ENCODE measurements around the gene EPS15. TPM values are rescaled to one million over a fixed set of nuclear protein-coding genes. Genes with fewer than 3 reads are reported as not detected.
"Not testable (repeated sequence)": the region's sequence is repeated elsewhere in the genome, so short reads cannot be mapped to it uniquely, and the experiment has no call there.

EPS15 gene
- total RNA-seq, 1 experiment from 2014 or later = 9.3 TPM

DNA sequence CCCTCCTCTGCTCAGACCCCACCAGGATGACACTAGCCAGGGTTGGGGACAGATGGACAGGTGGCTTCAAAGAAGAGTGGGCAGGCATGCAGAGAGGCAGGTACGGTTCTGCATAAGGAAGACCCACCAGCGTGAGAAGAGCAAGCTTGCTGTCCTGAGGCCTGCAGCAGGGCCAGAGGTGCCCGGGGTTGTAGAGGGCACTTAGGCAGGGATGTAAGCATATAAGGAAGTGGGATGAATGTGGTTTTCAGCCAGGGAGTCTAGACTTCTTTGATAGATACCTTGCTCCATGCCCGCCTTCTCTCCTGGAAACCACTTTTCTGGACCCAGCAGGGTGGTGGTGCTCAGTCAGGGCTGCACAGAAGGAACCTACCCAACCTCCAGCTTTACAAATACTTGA lies 190.1 kb downstream of the EPS15 start:
- H3K4me3 ChIP-seq = no peak overlapping the region
- no peaks in the 10 kb centered on the region for H3K27me3 ChIP-seq
- H3K9me3 ChIP-seq = no peaks in the 10 kb centered on the region
- no peaks in the 10 kb centered on the region for H3K36me3 ChIP-seq
- no peak for DNase-seq

DNA sequence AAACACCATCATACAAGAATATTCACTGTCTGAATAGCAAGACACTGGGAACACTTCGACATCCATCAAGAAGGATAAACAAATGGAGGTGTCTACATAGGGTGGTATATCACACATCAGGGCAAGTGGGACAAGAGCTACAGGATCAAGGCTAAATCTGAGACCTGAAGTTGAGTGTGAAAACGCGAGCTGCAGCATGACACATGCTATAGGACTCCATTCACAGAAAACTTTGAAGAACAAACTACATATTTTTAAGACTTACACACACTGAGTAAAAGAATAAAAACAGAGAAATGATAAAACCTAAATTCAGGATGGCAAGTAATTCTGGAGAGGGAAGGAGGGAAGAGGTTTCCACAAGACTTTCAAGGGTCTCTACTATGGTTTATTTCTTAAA lies 190.8 kb downstream of the EPS15 start:
- no peaks in the 10 kb centered on the region for H3K9me3 ChIP-seq
- no peak for DNase-seq

DNA sequence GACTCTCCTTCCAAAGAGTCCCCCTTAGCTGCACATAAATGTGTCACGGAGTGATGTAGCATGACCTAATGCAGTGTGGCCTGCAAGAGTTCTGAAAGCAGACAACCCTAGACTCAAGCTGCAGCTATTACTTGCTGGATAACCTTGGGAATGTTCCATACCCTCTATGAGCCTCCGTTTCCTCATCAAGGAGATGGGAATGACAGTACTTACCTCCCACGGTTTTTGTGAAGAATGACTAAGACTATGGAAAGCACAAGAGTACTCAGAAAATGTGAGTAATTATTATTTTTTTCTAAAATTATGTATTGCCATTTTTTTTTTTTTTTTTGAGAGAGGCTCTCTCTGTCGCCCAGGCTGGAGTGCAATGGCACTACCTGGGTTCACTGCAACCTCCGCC lies 191.7 kb downstream of the EPS15 start:
- no peak for DNase-seq
- H3K27me3 ChIP-seq = no peaks in the 10 kb centered on the region
- no peak overlapping the region for H3K4me3 ChIP-seq
- no peaks in the 10 kb centered on the region for H3K36me3 ChIP-seq
- H3K9me3 ChIP-seq = no peaks in the 10 kb centered on the region

More for the DNA sequence above, 190.8 kb downstream of the EPS15 start:
- H3K36me3 ChIP-seq = no peaks in the 10 kb centered on the region
- no peak overlapping the region for H3K4me3 ChIP-seq
- H3K27me3 ChIP-seq = no peaks in the 10 kb centered on the region

DNA sequence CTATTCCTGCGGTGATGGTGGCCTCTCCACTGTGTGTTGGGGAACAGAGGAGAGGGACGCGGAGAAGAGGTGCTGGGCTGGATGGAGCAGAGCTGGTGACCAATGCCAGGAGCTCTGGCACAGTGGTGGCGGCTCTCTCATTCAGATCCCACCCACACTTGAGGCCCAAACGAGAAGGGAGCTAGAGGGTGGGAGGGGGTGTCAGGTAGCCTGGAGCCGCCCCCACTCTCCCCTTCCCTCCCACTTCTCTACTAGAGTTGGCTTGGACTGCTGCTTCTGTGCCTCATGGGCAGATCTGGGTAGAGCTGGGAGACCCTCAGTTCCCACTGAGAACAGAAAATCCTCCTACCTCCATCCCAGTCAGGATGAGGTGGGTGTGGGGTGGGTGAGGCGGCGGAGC lies 192.2 kb downstream of the EPS15 start:
- Histone ChIP-seq H3K36me3 (no peaks in the 10 kb centered on the region), H3K4me3 (no peak overlapping the region), H3K27me3 (no peaks in the 10 kb centered on the region), H3K9me3 (no peaks in the 10 kb centered on the region)
- DNase-seq = no peak

DNA sequence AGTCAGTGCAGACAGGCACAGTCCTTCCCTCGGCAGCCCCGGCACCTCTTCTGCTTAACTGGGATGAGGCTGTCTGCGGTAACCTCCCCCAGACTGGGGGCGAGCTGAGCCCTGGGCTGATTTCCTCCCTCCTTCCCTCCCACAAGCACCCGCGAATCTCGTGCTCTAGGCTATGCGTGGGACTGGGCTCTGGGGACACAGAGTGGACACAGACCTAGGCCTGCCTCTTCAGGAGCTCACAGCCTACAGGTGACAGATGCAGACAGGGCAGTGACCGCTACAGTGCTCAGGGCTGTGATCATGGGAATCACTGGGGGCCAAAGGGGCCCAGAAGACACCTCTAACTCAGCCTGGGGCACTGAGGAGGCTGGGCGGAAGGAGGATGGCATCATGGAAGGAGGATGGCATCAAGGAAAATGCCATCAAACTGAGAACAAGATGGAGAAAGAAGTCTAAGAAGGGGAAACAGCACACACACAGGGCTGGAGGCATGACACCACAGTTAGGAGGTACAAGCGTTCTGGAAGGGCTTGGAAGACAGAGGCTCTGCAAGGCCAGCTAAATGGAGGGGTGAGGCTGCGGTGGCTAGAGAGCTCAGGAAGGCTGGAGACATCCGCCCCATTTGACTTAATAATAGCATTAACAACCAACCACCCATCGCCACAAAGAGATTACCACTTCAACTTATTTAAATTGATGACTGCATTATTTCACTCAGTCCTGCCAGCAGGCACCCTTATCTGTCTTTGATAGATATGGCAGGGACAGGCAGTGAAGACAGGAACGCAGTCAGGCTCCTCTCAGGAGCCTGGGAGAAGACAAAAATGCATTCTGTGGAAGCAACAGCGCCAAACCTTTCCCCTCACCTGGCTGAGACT lies 192.9 kb downstream of the EPS15 start:
- no peak for DNase-seq
- no peaks in the 10 kb centered on the region for H3K27me3 ChIP-seq
- H3K9me3 ChIP-seq = no peaks in the 10 kb centered on the region
- H3K36me3 ChIP-seq = no peaks in the 10 kb centered on the region
- H3K4me3 ChIP-seq = no peak overlapping the region

DNA sequence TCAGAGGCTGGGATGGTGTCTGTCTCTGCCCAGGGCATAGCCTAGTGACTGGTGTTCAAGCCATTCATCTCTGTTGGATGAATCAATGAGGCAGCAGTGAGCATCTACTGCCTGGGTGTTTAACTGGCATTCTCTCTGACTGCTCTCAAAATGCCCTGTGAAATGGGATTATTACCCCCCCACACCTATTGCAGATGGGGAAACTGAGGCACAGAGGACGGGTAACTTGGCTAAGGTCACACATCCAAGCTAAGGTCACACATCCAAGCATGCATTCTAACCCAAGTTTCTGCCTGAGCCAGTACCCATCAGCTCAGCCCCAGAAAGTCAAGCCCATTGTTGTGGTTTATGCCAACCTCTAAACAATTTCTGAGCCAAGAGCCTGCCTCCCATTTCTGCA lies 193.7 kb downstream of the EPS15 start:
- H3K9me3 ChIP-seq = no peaks in the 10 kb centered on the region
- no peak overlapping the region for H3K4me3 ChIP-seq
- H3K36me3 ChIP-seq = no peaks in the 10 kb centered on the region
- no peak for DNase-seq
- H3K27me3 ChIP-seq = no peaks in the 10 kb centered on the region

DNA sequence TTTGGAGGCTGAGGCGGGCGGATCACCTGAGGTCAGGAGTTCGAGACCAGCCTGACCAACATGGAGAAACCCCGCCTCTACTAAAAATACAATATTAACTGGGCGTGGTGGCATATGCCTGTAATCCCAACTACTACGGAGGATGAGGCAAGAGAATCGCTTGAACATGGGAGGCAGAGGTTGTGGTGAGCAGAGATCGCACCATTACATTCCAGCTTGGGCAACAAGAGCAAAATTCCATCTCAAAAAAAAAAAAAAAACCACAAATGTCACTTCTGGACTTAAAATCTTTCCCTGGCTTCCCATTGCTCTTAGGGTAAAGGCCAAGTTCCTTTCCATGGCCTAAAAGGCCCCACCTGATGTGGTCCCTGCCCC lies 194.1 kb downstream of the EPS15 start:
- H3K27me3 ChIP-seq, DNase-seq: not testable (repeated sequence)

DNA sequence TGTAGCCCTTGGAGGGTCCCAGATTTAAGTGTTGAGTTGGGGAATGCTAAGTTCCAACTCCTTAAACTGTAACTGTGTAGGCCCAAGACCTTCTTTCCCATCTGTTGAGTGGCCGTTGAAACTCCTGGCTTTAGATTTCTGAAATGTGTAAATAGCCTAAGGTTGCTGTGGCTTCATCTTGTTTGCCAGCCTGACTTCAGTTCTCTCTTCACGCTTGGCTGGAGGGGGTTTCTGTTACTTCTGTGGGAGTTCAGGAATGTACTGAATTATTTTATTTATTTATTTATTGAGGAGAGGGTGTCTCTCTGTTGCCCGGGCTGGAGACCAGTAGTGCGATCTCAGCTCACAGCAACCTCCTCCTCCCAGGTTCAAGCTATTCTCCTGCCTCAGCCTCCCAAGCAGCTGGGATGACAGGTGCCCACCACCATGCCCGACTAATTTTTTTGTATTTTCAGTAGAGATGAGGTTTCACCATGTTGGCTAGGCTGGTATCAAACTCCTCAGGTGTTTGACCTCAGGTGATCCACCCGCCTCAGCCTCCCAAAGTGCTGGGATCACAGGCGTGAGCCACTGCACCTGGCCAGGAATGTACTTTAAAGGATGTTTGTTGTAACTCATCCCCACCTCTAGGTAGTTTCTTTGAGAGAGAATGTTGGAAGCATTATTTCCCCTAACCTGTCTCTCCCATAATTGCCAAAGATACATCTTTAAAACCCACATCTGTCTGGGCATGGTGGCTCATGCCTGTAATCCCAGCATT lies 194.6 kb downstream of the EPS15 start:
- no peak overlapping the region for H3K4me3 ChIP-seq
- H3K27me3 ChIP-seq = no peaks in the 10 kb centered on the region
- H3K36me3 ChIP-seq = no peaks in the 10 kb centered on the region
- DNase-seq = no peak
- H3K9me3 ChIP-seq = no peaks in the 10 kb centered on the region

More for the DNA sequence above, 194.1 kb downstream of the EPS15 start:
- H3K9me3 ChIP-seq, H3K36me3 ChIP-seq, H3K4me3 ChIP-seq: not testable (repeated sequence)

DNA sequence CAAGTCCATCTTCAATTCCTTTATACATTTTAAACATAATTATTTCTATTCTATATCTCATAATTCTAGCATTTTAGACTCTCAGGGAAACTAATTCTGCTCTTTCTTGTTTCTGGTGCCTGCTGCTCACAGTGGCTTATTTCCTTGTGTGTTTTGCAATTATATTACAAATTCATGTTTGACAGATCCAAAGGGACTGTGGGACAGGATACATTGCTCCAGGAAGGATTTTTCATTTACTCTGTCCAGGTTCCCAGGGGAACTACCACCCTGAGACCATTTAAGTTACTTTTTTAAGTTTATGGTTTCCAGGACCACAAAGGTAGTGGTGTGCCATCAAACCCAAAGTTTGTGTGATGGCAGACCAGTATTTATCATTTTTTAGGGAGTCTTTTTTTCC lies 195.3 kb downstream of the EPS15 start:
- Histone ChIP-seq H3K36me3 (no peaks in the 10 kb centered on the region), H3K4me3 (no peak overlapping the region), H3K9me3 (no peaks in the 10 kb centered on the region), H3K27me3 (no peaks in the 10 kb centered on the region)
- DNase-seq = no peak

DNA sequence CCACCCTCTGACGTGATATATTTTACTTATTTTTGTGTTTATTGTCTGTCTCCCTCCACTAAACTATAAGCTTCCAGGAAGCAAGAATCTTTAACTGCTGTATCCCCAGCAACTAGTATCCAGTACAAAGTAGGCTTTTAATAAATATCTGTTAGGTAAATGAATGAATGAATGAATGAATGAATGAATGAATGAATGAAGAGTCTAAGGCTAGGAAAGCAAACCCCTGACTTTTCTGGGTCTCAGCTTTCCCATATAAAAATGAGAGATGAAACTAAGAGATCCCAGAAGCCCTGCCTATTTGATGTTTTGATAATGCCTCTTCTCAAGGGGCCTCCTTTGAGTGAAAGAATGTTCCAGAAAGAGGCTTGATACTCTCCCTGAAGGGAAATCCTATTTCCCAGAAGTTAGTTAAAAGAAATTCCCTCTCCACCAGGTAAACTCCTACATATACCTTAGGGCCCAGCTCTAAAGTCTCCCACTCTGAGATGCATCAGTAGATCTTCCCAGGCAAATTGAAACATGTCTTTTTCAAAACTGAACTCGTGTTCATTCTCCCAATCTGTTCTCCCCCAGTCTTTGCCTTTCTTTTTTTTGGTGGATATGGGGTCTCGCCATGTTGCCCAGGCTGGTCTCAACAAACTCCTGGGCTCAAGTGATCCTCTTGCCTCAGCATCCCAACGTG lies 196.5 kb downstream of the EPS15 start:
- H3K4me3 ChIP-seq = no peak overlapping the region
- no peak for DNase-seq
- no peaks in the 10 kb centered on the region for H3K36me3 ChIP-seq
- H3K9me3 ChIP-seq = no peaks in the 10 kb centered on the region
- no peaks in the 10 kb centered on the region for H3K27me3 ChIP-seq

DNA sequence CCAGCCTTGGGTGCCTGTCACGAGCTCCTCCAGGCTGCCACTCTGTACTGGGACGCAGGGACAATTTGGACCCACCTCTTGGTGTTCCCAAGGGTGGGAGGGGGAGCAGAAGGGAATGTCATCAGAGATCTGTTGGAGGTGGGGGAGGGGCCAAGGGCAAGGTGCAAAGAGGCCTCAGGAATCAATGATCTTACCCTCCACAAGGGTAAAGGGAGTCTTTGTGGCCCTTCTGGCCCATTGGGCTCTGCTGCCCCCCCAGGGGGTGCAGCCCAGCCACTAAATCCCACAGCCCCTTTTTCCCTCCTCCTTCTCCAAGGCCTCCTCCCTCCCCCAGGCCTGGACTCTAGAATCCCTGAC lies 197.2 kb downstream of the EPS15 start:
- Histone ChIP-seq H3K27me3 (no peaks in the 10 kb centered on the region), H3K4me3 (no peak overlapping the region), H3K9me3 (no peaks in the 10 kb centered on the region), H3K36me3 (no peaks in the 10 kb centered on the region)
- DNase-seq = no peak

DNA sequence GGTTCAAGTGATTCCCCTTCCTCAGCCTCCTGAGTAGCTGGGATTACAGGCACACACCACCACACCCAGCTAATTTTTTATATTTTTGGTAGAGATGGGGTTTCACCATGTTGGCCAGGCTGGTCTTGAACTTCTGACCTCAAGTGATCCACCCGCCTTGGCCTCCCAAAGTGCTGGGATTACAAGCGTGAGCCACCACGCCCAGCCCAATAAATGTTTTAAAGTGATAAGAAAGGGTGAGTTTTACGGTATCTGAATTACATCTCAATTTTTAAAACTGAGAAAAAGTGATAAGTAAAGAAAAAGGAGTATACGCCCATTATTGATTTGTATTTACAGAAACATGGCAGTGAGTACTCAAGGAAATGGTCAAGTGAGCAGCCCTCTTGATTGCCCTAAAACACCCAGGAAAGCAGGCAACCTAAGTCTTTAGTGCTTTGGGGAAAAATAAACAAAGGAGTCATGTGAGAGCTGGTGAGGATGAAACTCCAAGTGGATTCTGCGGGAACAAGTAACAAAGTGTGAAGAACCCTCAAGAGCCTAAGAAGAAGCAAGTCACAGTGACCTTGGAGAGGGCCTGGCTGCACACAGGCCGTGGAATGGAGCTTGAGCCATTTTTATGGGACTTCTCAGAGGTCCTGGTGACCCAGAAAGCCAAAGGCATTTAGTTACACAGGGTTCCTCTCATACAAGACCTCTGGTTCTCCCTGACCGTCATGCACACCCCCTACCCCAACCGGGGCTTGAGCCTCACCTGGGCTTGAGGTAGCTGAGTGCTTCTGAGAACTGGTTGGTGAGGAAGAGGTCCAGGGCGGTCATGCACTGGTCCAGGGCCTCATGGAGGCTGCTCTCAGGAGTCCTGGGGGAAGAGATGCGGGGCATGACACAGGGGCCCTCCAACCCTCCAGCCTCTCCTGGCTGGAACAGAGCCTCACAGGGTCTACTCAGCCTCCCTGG lies 197.8 kb downstream of the EPS15 start:
- Histone ChIP-seq H3K9me3 (no peaks in the 10 kb centered on the region), H3K36me3 (no peaks in the 10 kb centered on the region), H3K4me3 (no peak overlapping the region), H3K27me3 (no peaks in the 10 kb centered on the region)
- no peak for DNase-seq

DNA sequence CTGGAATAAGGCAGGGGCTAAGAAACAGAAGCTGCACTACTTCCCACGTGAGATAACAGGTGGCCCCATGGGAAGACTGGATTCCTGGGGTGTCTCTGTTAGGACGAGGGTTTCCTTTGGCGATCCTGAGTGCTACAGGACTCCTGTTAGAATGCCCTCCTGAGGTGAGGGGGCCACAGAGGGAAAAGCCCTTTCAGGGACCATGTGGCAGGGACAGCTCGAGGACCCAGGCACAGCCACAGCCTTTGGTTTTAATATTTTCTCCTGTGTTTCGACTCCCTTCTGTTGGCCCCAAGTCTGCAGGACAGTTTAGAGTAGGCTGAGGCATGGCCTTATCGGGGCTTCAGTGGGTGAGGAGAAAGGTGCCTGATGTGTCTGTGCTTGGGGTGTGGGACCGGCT lies 201.3 kb downstream of the EPS15 start:
- no peak for DNase-seq
- H3K9me3 ChIP-seq = no peaks in the 10 kb centered on the region
- H3K4me3 ChIP-seq = no peak overlapping the region
- no peaks in the 10 kb centered on the region for H3K27me3 ChIP-seq
- no peaks in the 10 kb centered on the region for H3K36me3 ChIP-seq

DNA sequence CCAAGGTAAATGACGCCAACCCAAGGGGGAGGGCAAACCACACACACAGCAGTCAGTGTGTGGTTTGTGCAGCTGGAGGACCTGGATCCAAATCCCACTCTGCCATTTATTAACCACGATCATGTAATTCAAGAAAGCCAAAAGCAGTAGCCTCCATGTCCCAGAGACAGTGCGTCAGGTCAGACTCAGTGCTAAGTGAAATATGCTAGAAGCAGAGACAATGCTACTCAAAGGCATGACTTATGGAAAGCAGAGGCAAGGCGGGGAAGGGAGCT lies 202.3 kb downstream of the EPS15 start:
- no peak overlapping the region for H3K4me3 ChIP-seq
- H3K9me3 ChIP-seq = no peaks in the 10 kb centered on the region
- DNase-seq = no peak
- H3K36me3 ChIP-seq = no peaks in the 10 kb centered on the region
- H3K27me3 ChIP-seq = no peaks in the 10 kb centered on the region

DNA sequence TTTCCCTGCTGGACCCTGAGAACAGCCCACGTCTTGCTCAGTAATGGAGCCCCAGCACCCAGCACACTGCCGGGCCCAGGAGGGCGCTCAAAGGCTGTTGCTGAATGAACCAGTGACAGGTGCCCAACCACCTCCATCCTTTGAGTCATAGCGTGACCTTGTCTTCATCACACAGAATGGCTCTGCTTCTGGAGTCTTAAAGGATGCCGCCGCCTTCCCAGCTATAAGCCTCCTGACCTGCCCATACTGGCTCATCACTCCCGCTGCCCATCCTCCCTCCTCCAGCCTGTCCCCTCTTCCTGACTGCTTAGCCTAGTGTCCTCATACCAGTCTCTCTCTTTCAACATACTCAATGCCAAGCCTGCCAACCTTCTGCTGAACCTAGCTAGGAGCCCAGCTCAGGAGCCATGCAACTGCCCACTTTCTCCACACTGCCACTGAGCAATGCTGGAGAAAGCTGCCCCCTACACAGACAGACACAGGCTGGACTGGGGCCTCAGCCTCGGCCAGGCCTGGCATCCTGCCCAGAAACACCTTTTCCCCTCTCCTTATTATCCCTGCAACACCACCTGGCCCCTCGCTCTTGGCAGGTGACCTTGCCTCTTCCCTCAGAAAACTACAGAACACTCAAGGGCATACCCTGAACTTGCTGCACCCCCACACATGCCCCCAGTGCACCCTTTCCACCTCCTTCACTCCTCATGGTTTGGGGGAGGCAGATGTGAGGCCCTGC lies 202.8 kb downstream of the EPS15 start:
- H3K36me3 ChIP-seq = no peaks in the 10 kb centered on the region
- no peak overlapping the region for H3K4me3 ChIP-seq
- H3K9me3 ChIP-seq = no peaks in the 10 kb centered on the region
- no peak for DNase-seq
- H3K27me3 ChIP-seq = no peaks in the 10 kb centered on the region

DNA sequence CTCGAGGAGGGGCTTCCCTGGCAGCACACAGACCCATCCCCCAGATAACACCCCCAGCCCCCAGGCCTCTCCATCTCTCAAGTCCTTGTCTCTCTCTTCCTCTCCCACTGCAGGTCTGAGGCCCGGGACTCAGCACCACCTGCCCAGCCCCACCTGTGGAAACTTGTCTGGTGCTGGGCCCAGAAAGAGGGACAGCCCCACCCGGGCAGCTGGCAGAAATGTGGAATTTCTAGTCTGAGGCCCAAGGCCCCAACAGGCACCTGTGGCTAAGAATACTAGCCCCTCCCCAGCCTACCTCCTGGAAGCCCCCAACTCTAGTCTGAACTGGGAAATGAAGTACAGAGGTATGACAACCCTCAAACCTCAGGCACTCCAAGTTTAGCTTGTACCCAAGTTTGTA lies 204.1 kb downstream of the EPS15 start:
- no peak for DNase-seq
- no peaks in the 10 kb centered on the region for H3K9me3 ChIP-seq
- no peaks in the 10 kb centered on the region for H3K36me3 ChIP-seq
- H3K27me3 ChIP-seq = no peaks in the 10 kb centered on the region
- H3K4me3 ChIP-seq = no peak overlapping the region

Data from MG63 (cell line).